ENCODE data around the gene ZBTB20. TPM values are rescaled to one million over a fixed set of nuclear protein-coding genes. Genes with fewer than 3 reads are reported as not detected.
"Not testable (repeated sequence)": the region's sequence is repeated elsewhere in the genome, so short reads cannot be mapped to it uniquely, and the experiment has no call there.

ZBTB20 gene
- total RNA-seq, 2 donors from 2014 or later, result 75.7 to 91.2 TPM

GRCh38 chr3:114712728-114713492 is 434.2 kb downstream of the ZBTB20 start:
- intact Hi-C loops (cut with DNase I), result no loop called here
- no peak for DNase-seq (ENCODE audit: low spot score)

DNA sequence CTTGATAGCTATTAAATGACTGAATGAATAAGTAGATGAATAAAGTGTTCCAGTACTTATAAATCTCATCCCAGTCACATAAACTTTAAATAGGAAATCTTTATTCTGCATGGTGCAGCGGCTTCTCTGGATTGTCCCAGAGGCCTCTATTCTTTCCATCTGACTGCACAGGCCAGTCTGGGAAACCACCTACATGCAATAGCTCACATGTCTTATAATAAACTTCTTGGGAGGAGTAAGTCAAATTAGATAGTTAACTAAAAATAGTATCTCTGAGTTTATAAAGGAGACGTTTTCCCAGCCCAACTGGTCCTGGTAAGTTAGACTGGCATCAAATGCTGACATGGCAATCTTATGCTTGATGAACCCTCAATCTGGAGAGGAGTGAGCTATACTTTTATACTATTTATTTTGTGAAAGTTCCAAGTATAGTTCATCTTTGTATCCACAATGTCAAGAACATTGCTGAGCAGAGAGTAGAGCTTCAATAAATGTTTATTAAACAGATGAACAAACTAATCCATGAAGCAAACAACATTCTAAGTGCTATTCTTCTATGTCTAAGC is 435.7 kb downstream of the ZBTB20 start:
- DNase-seq (ENCODE audit: low spot score), result no peak
- intact Hi-C loops (cut with DNase I), result no loop called here

GRCh38 chr3:114709102-114709501 is 438.0 kb downstream of the ZBTB20 start:
- no peak for DNase-seq (ENCODE audit: low spot score)
- intact Hi-C loops (cut with DNase I), result no loop called here

DNA sequence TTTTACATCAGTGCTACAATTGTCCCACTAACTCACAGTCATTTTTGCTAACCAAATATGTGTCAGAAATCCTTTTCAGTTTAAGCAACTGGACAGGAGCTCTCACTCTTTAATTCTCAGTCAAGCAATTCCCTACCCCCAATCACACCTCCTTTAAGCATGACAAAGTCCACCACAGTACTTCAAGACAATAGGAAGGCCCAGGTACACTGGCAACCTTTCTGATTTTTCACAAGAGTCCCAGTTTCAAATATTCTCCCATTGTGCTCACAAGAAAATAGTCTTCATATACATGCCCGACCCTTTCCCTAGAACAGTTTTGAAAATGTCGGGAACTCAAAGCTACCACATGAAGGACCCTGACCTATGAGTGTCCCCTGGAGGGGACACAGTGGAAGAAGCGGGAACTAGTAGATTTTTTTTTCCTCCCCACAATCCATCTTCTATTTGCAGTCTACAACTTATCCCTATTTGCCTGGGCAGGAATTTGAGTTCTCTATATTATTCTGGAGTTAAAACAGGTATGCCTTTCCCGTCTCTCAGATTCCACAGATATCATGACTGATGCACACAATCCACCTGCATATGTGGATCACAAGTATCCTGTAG is 439.7 kb downstream of the ZBTB20 start:
- intact Hi-C loops (cut with DNase I), result no loop called here
- DNase-seq (ENCODE audit: low spot score), result no peak

DNA sequence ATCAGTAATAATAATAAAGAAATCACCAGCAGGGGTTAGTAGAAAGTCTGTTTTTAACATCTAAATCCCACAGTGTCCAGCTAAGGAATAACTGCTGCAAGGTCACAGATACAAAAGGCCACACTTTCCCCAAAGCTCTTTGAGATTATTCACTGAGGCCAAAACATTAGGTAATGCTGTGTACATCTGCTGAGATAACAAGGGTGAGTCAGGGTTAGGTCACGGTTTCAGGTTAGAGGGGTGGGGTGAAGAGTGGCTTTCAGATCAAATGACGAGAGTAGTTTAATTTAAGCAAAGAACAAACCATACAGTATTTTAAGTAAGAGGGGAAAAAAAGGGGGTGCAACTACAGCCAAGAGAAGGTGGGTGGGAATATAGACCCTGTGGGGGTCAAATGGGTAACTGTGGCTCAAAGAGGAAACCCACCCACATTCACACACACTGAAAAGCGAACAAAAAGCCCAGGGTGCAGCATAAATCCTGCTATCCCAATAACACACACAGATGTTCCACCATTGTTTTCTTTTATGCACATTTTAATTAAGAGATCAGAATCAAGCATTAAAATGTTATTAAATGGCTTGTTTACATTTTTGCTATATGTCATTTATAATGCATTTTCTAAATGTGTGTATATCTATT is 440.4 kb downstream of the ZBTB20 start:
- DNase-seq (ENCODE audit: low spot score), result no peak
- intact Hi-C loops (cut with DNase I), result no loop called here

DNA sequence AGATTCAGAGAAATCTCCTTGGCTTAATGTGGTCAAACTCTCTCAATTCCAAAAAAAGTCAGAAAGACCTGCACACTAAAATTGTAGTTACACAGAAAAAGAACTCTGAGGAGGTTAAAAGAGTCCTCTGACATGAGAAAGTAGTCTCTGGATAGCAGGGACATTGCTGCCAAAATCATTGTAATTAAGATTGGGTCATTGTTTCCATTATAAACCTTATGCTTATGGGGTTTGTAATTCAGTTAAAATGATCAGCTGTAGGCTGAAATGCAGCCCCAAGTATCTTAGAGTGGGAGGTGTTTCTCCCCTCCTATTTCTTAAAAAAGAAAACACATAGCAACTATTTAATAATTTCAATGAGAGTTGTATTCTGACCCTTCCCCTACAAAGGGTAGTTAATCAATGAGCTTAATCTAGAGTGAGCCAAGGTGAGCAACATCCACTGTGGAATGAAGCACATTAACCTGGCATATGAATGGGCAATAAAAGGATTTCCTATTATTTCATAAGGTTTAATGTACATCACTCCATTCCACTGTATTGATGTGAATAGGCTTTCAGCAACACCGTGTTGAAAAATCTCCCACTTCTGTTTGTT is 446.4 kb downstream of the ZBTB20 start:
- DNase-seq (ENCODE audit: low spot score), result no peak
- intact Hi-C loops (cut with DNase I), result no loop called here

- no peak for DNase-seq (ENCODE audit: low spot score)
- intact Hi-C loops (cut with DNase I), result no loop called here
These were observed 448.7 kb downstream of the ZBTB20 start for GRCh38 chr3:114698146-114699105.

GRCh38 chr3:114697401-114697800 is 449.7 kb downstream of the ZBTB20 start:
- no peak for DNase-seq (ENCODE audit: low spot score)
- intact Hi-C loops (cut with DNase I), result no loop called here

DNA sequence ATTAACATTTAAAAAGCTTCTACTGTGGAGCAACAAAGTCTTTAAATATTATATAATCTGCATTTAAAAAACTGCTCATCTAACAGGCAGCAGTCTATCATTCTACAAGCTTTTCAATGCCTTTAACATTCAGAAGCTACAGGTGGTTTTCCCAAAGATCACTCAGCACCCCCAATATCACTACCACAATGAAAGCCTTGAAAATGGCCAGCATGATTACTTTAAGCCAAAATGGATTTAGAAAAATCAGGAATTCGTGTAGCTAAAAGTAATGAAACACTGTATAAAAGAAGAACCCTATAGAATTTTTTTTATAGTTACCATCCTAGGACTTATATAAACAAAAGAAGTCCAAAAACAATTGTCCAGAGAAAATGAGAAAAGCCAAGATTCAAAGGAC is 452.8 kb downstream of the ZBTB20 start:
- intact Hi-C loops (cut with DNase I), result no loop called here

GRCh38 chr3:114691871-114692270 is 455.2 kb downstream of the ZBTB20 start:
- intact Hi-C loops (cut with DNase I), result no loop called here
- DNase-seq (ENCODE audit: low spot score), result no peak

More for the DNA sequence above, 452.8 kb downstream of the ZBTB20 start:
- no peak for DNase-seq (ENCODE audit: low spot score)

DNA sequence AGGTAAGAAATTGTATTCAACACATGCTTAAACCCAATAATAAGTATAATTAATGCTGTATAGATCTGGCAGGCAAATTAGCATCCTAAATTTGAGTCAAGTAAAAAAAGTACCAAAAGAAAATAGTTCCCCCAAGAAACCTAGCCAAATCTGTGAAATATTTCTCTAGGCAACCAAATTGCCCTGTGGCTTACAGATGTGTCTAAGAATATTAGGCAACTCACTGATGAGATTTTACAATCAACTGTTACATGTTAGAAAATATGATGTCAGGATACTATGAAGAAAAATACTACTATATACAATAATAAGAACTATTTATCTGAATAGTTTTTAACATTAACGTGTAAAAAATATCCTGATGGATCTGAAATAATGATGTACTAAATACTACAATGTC is 456.2 kb downstream of the ZBTB20 start:
- intact Hi-C loops (cut with DNase I), result no loop called here

GRCh38 chr3:114687151-114687550 is 459.9 kb downstream of the ZBTB20 start:
- intact Hi-C loops (cut with DNase I), result no loop called here

More for the DNA sequence above, 456.2 kb downstream of the ZBTB20 start:
- DNase-seq (ENCODE audit: low spot score), result no peak

DNA sequence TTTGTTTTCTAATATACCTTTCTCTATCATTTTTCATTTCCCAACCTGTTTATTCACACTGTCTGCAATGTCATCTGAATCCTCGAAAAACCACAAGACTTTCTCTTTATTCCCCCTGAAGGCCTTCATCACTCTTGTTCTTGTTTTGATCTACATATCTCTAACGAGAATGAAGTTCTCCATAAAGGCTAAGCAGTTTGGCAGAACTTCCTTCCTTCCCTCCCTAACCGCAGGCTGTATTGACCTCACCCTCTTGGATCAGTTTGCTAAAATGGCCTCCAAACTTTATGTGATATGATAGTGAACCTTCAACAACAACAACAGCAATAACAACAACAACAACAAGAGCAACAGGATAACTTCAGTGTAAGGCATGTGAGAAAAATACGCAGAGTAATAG is 460.5 kb downstream of the ZBTB20 start:
- intact Hi-C loops (cut with DNase I), result no loop called here

More at GRCh38 chr3:114687151-114687550, 459.9 kb downstream of the ZBTB20 start:
- DNase-seq (ENCODE audit: low spot score), result no peak

DNA sequence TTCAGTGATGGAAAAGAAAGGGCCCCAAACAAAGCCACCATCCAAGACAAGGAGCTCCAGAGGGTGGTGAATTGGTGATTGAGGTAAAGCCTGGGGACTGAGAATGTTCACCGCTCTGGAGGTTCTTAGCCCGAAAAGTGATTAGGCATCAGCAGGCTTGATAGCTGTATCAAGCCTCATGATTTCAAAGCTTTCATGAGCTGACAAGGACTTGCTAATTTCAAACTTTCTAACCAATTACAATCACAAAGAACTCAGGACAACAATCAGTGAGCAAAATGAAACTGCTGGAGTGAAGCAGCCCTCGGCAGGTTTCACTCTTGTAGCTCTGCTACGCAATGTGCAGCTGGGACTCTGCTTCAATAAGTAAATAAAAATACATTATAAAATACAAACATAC is 461.9 kb downstream of the ZBTB20 start:
- no peak for DNase-seq (ENCODE audit: low spot score)
- intact Hi-C loops (cut with DNase I), result no loop called here

More for the DNA sequence above, 460.5 kb downstream of the ZBTB20 start:
- no peak for DNase-seq (ENCODE audit: low spot score)

DNA sequence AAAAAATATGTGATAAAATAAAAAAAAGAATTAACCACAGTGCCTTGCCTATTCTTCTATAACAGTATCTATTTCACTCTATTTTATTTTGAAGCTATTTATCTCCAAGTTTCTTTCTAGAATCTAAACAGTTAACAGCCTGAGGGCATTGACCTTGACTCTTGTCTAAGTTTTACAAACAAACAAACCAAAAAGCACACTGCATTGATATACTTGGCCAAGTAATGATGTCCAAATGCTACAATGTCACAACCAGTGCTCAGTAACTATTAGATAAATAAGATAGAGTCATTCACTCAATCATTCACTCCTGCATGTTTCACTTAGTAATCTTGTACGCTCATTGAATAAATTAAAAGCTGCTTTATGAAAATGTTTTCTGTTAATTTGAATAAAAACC is 466.8 kb downstream of the ZBTB20 start:
- intact Hi-C loops (cut with DNase I), result no loop called here
- DNase-seq (ENCODE audit: low spot score), result no peak

GRCh38 chr3:114679773-114680172 is 467.3 kb downstream of the ZBTB20 start:
- DNase-seq (ENCODE audit: low spot score); intact Hi-C loops (cut with DNase I): not testable (repeated sequence)

GRCh38 chr3:114675104-114675503 is 472.0 kb downstream of the ZBTB20 start:
- no peak for DNase-seq (ENCODE audit: low spot score)
- intact Hi-C loops (cut with DNase I), result no loop called here

- intact Hi-C loops (cut with DNase I), result no loop called here
- no peak for DNase-seq (ENCODE audit: low spot score)
These were observed 473.1 kb downstream of the ZBTB20 start for GRCh38 chr3:114674036-114674435.

- no peak for DNase-seq (ENCODE audit: low spot score)
- intact Hi-C loops (cut with DNase I), result no loop called here
These were observed 473.6 kb downstream of the ZBTB20 start for GRCh38 chr3:114673481-114673880.
